Astrocyte (in vitro differentiated cells and primary cell): Measurements from ENCODE around the gene PADI4.

Source experiments
- CTCF ChIP-seq: IDR thresholded peaks from 2 replicates; pipeline ENCODE4 v1.5.1; 2011; ENCODE audit warnings: low read depth, mild to moderate bottlenecking, inconsistent platforms, low read length, moderate library complexity; ENCODE audit not compliant: insufficient read depth
- EZH2 ChIP-seq: IDR thresholded peaks from 2 replicates; pipeline ENCODE4 v1.6.1; 2012; ENCODE audit warnings: mild to moderate bottlenecking, low read length, inconsistent platforms; ENCODE audit not compliant: insufficient read depth

DNA sequence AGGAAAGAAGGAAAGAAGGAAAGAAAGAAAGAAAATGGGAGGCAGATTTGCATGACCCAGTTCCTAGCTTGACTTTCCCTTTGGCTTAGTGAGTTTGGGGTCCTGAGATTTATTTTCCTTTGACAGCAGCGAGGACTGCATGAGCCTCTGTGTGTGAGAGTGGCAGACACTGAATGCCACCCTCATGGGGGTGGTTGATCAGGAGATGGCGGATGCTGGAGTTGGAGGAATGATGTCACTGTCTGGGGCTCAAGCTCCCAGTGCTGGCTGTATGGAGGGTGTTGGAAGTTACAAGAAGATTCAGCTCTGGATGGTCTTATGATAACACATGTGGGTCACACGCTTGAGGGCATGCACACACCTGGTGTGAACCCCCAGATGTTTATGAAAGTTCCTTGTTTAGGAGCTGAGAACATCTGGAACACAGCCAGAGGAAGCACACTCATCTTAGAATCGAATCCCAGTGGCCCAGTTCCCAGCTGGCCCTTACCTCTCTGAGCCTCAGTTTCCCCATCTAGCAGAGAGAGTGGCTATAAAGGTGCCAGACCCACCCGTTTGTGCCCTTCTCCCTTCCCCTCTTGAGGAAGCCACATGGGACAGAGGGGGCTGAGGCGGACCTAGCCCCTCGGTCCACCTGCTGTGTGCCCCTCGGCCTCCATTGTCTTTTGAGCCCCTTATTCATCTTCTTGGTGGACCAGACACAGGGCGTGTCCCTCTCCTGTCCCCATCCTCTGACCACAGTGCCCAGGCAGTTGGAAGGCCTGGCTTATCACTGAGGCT is 5.7 kb downstream of the PADI4 start:
- no peak for TF ChIP-seq CTCF
- TF ChIP-seq EZH2, result no peak
